LNCAP (cell line): ENCODE results near the gene EDIL3.

Experiments
- TF ChIP-seq, protein P1 (sequence below): fragments of 450-650 bp; IDR thresholded peaks from 2 replicates; pipeline ENCODE4 v1.5.1; 2017; ENCODE audit warnings: mild to moderate bottlenecking

EDIL3 gene

DNA sequence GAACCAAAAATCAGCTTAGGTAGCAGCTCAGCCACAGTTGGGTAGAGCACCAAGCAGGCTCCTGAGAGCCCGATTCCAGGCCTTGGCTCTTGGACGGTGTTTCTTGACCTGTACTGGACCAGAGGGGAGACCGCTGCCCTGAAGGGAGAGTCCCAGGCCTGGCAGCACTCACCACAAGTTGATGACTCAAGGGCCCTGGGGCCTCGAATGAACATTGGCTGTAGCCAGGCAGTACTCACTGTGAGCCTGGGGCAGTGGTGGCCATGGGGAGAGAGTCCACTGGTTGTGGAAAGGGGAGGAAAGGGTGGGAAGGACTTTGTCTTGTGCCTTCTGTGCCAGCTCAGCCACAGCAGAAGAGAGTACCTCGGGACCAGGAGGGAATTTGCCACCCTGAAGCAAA lies 166.1 kb downstream of the EDIL3 start:
- TF ChIP-seq, protein P1, sequence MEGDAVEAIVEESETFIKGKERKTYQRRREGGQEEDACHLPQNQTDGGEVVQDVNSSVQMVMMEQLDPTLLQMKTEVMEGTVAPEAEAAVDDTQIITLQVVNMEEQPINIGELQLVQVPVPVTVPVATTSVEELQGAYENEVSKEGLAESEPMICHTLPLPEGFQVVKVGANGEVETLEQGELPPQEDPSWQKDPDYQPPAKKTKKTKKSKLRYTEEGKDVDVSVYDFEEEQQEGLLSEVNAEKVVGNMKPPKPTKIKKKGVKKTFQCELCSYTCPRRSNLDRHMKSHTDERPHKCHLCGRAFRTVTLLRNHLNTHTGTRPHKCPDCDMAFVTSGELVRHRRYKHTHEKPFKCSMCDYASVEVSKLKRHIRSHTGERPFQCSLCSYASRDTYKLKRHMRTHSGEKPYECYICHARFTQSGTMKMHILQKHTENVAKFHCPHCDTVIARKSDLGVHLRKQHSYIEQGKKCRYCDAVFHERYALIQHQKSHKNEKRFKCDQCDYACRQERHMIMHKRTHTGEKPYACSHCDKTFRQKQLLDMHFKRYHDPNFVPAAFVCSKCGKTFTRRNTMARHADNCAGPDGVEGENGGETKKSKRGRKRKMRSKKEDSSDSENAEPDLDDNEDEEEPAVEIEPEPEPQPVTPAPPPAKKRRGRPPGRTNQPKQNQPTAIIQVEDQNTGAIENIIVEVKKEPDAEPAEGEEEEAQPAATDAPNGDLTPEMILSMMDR: no peak

DNA sequence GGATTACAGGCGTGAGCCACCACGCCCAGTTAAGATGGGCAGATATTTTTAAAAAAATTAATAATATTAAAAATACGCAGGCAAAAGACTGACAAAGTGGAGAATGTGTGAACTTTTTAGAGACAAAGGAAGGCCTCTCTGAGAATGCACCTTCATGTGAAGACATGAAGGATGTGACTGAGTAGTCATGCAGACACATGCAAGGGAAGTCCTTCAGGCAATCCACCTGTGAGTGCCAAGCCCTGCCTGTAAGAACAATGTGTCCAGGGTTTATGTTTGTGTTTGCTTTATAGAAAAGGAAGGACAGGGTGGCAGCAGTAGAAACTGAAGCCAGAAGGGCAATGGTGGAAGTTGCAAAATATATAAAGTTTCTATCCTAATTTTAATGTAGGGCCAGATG lies 169.2 kb downstream of the EDIL3 start:
- TF ChIP-seq, protein P1: no peak

DNA sequence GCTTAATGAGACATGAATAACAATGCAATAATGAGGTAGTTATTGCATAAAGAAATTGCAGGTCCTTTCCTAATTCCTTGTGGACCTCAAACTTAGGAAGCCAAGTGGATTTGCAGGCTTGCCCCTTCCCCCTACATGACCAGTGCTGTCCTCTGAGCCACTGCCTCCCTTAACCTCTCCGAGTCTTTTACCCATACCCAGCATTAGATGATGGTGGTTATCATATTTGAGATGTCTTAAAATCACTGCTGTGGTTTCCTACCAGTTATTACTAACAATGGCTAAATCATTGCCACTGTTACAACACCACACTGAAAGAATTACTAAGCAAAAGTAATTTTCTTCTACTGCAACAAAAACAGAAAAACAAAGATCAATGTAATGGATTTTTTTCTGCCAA lies 170.8 kb downstream of the EDIL3 start:
- TF ChIP-seq, protein P1: no peak

DNA sequence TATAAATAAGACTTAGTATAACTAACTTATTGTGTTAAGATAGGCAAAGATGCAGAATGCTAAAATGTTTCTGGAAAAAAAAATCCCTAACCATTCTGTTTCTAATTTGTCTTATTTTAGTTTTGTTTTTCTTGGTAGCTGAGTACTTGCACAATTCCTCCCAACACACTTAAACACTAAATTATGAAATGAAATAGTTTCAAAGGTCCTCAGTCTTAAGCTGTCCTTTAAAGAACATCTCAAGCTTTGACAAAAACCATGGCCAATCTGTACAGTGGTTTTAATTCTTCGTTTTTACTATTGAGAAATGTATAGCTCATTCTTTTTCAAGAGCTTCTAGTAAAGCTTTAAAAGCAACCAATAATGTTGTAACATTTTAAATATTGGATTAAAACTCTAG lies 171.5 kb downstream of the EDIL3 start:
- TF ChIP-seq, protein P1: no peak

DNA sequence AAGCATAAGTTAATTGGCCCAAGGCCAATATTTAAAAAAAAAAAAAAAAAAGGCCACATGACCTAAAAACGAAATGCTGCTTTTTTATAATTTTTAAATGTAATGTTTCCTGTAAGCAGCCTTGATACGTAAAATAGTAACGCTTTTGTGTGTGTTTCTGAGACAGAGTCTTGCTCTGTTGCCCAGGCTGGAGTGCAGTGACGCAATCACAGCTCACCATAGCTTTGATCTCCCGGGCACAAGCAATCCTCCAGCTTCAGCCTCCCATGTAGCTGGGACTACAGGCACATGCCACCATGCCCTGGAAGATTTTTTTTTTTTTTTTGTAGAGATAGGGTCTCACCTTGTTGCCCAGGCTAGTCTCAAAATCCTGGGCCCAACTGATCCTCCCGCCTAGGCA lies 179.9 kb downstream of the EDIL3 start:
- TF ChIP-seq, protein P1: no peak

DNA sequence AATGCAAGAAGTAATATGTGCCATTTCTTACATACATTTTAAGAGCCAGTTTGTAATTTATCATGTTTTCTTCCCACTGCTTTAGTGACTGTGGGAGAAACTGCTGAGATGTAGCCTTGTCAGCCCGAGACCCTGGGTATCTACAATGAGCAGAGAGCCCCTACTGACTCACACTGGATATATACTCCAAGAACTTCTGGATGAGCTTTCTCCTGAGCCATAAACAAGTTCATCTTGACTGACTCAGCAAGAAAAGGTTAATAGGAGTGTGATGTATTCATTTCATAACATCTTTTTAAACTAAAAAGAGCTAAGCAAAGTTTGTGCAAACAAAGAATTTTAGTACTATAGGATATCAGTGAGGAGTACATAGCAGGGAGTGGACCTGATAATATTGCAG lies 182.5 kb downstream of the EDIL3 start:
- TF ChIP-seq, protein P1: no peak

DNA sequence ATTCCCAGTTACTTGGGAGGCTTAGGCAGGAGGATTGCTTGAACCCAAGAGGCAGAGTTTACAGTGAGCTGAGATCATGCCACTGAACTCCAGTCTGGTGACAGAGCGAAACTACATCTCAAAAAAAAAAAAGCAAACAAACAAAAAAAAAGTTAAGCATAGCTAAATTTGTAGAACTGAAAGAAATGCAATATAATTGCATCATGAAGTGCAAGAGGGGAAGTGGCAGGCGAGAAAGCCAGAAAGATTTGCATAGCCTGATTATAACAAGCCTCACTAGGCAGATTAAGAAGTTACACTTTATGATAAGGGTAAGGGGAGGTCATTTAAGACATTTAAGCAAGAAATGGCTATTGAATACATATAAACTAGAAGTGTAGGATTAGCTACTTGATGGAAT lies 187.1 kb downstream of the EDIL3 start:
- TF ChIP-seq, protein P1: no peak

DNA sequence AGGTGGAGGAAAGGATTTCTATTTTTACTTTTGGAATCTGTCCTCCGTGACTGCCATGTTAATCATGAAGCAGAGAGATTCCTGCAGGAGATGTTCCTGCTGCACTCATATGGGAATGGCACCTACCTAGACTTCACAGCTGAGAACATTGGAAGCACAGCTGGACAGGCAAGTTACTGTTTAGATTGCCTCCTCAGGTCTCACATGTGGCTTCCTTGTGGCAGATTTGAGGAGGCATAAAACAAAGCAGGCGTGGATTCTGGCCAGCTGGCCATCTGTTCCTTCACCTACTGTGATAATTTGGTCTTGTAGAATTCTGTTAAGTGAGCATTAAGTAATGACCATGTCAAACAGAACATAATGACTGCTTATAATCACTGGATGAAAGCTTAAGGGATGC lies 193.4 kb downstream of the EDIL3 start:
- TF ChIP-seq, protein P1: no peak
